Measurements from ENCODE around the gene FBLN1. TPM values are rescaled to one million over a fixed set of nuclear protein-coding genes. Genes with fewer than 3 reads are reported as not detected.

Gene FBLN1
- polyA plus RNA-seq, 1 experiment, result 1,033 TPM

GRCh38 chr22:45585437-45585755 lies 82.7 kb downstream of the FBLN1 start:
- H3K4me3 ChIP-seq (ENCODE audit: low read depth, low read length), result no peak overlapping the region
- H3K27me3 ChIP-seq (ENCODE audit: control insufficient read depth, insufficient read depth, low read length), result no peaks in the 10 kb centered on the region
- DNase-seq (ENCODE audit: low read depth), result no peak
- CTCF ChIA-PET, result interaction anchor here (0.6 to 1.5 kb wide), 3 partner anchors 7 to 282 kb away, joined by 3 to 5 read pairs (median 4); no protein-coding TSS in a partner anchor
- peaks cover 70% of the 10 kb centered on the region for H3K36me3 ChIP-seq (ENCODE audit: control insufficient read depth, insufficient read depth, low read length)
- TF ChIP-seq CTCF (IDR thresholded peaks at IDR 0.05; ENCODE audit: insufficient read depth, low read depth, low read length), result no peak
- POLR2A ChIA-PET, result no interaction called here

DNA sequence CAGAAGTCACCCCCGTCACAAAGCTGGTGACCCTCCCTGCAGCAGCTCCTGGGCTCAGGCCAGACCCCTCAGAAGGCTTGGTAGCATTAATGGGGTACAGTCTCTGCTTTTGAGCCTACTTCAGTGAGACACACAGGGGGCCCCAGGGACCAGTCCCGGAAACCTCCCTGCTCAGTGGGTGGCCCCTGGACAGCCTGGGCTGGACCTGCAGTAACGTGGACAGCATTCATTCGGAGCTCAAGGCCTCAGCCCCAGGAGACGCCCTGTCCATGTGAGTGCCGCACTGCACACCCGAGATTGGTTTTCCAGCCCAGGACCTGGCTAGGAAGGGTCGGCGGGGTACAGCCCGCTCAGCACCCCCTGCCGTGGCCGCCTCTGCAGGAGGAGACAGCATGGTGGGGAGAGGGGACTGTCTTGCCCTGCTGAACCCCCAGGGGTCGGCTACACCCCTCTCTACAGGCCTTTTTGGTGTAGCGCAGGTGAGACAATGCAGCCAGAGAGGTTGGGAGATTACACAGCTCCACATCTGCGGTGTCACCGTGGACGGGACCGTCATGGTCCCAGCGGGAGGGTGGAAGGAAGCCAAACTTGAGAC lies 83.4 kb downstream of the FBLN1 start:
- peaks cover 71% of the 10 kb centered on the region for H3K36me3 ChIP-seq (ENCODE audit: control insufficient read depth, insufficient read depth, low read length)
- CTCF ChIA-PET, result interaction anchor here (1.5 kb wide), 2 partner anchors 8 to 281 kb away, joined by 4 to 5 read pairs; no protein-coding TSS in a partner anchor
- DNase-seq (ENCODE audit: low read depth), result no peak

GRCh38 chr22:45586651-45587405 lies 84.1 kb downstream of the FBLN1 start:
- ChIA-PET POLR2A (no interaction called here), CTCF (interaction anchor here (0.6 to 1.5 kb wide), 3 partner anchors 9 to 490 kb away, joined by 3 to 5 read pairs (median 4); no protein-coding TSS in a partner anchor)
- no peak for DNase-seq (ENCODE audit: low read depth)
- TF ChIP-seq CTCF (IDR thresholded peaks at IDR 0.05; ENCODE audit: insufficient read depth, low read depth, low read length), result no peak
- no peak overlapping the region for H3K4me3 ChIP-seq (ENCODE audit: low read depth, low read length)
- H3K36me3 ChIP-seq (ENCODE audit: control insufficient read depth, insufficient read depth, low read length), result peaks cover 66% of the 10 kb centered on the region
- no peaks in the 10 kb centered on the region for H3K27me3 ChIP-seq (ENCODE audit: control insufficient read depth, insufficient read depth, low read length)

More for the DNA sequence above, 83.4 kb downstream of the FBLN1 start:
- TF ChIP-seq CTCF (IDR thresholded peaks at IDR 0.05; ENCODE audit: insufficient read depth, low read depth, low read length), result no peak
- Histone ChIP-seq H3K27me3 (ENCODE audit: control insufficient read depth, insufficient read depth, low read length) (no peaks in the 10 kb centered on the region), H3K4me3 (ENCODE audit: low read depth, low read length) (no peak overlapping the region)
- POLR2A ChIA-PET, result no interaction called here

DNA sequence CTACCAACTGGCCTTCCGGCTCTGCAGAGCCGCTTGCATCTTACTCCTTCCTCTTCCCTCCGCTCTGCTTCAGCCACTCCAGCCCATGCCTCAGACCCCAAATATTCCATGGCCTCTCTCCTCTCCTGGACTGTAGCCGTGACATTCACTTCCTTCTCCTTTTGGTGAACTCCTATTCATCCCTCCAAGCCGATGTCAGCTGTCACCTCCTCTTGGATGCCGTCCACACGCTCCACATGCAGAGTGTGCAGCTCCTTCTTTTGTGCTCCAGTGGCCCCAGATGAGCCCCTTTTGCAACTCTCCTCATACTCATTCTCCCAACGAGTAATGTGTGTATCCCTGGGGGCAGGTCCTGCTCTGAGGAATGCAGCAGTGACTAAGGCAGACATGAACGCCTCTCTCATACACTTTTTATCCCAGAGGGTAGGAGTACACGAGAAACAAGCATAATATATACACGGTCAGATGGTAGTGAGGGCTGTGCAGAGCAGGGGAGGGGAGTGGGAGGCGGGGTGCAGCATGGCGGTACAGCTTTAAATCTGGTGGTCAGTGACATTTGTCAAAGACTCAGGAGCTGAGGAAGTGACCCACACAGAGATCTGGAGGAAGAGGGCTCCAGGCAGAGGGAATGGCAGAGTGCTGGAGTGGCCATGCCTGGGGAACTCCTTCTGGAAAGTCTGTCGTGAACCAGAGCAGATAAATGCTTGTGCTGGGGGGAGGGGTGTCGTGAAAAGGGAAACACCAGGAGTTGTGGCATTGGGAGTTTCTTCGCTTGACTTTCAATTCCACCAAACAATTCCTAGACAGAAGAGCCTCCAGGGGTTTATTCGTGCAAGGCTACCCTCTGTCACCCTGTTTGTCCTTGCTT lies 85.2 kb downstream of the FBLN1 start:
- ChIA-PET POLR2A (no interaction called here), CTCF (interaction anchor here (0.6 kb wide), 1 partner anchor 491 kb away, joined by 3 read pairs; no protein-coding TSS in a partner anchor)
- TF ChIP-seq CTCF (IDR thresholded peaks at IDR 0.05; ENCODE audit: insufficient read depth, low read depth, low read length), result no peak
- Histone ChIP-seq H3K36me3 (ENCODE audit: control insufficient read depth, insufficient read depth, low read length) (peaks cover 61% of the 10 kb centered on the region), H3K4me3 (ENCODE audit: low read depth, low read length) (no peak overlapping the region), H3K27me3 (ENCODE audit: control insufficient read depth, insufficient read depth, low read length) (no peaks in the 10 kb centered on the region)
- no peak for DNase-seq (ENCODE audit: low read depth)

DNA sequence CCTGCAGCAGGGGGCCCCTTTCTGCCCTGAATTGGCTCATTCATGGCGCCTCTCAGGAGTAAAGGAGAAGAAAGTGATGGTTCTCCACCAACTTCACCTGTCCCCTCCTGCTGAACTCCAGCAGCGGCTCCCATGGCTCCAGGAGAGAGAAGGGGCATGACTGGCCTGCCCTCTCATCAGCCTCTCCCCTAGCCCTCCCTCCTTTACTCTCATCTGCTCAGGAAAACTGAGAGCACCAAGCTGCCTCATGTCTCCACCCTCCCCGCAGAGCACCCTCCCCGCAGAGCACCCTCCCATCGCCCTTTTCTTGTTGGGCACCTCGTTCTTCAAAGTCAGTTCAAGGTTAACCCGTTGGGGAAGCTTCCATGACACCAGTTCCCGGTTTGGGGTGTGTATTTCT lies 86.9 kb downstream of the FBLN1 start:
- CTCF ChIA-PET, result no interaction called here
- DNase-seq (ENCODE audit: low read depth), result no peak
- POLR2A ChIA-PET, result no interaction called here
- H3K4me3 ChIP-seq (ENCODE audit: low read depth, low read length), result no peak overlapping the region
- H3K36me3 ChIP-seq (ENCODE audit: control insufficient read depth, insufficient read depth, low read length), result peaks cover 70% of the 10 kb centered on the region
- H3K27me3 ChIP-seq (ENCODE audit: control insufficient read depth, insufficient read depth, low read length), result no peaks in the 10 kb centered on the region
- TF ChIP-seq CTCF (IDR thresholded peaks at IDR 0.05; ENCODE audit: insufficient read depth, low read depth, low read length), result no peak

All from BJ (cell line).